CD4-positive, alpha-beta T cell treated with Interleukin-15 for 1 hour (primary cell): ENCODE data around the gene ERVH48-1.
"Not testable (repeated sequence)": the region's sequence is repeated elsewhere in the genome, so short reads cannot be mapped to it uniquely, and the experiment has no call there.

Experiments
- DNase-seq: peaks from one replicate; pipeline ENCODE4 v3.0.0-alpha.2; 2020

ERVH48-1 gene

DNA sequence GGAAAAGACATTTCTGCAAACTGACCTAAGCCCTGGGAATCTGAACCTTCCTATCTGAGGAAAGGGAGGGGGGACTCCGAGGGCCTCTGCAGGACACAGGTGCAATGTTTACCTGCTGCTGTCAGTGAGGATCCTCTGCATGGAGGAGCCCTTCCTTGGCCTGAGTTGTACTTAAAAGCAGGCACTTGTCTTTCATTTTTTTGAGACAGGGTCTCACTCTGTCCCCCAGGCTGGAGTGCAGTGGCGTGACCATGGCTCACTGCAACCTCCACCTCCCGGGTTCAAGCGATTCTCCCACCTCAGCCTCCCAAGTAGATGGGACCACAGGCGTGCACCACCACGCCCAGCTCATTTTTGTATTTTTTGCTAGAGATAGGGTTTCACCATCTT lies 13.2 kb upstream of the ERVH48-1 start:
- DNase-seq = not testable (repeated sequence)

DNA sequence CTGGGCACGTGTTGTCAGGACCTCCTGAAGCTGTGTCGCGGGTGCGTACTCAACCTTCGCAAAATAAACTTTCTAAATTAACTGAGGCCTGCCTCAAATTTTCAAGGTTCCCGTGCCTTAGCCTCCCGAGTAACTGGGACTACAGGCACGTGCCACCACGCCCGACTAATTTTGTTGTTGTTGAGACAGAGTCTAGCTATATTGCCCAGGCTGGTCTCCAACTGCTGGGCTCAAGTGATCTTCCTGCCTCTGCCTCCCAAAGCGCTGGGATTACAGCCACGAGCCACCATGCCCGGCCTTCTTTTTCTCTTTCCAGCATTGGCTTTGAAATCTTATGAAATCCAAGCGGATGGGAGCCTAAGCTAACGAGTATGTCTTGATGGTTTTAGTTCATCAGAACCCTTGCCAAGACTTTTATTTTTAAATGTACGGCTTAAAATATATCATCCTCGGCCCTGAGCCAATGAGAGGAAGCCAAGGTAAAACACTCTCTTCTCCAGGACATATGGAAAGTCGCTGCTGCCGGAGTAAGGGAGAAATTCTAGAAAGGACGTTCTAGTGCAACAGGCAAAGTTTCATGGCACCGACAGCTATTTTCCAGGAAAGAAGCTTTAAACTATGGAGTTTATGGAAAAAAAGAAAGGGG lies 12.7 kb upstream of the ERVH48-1 start:
- no peak for DNase-seq

DNA sequence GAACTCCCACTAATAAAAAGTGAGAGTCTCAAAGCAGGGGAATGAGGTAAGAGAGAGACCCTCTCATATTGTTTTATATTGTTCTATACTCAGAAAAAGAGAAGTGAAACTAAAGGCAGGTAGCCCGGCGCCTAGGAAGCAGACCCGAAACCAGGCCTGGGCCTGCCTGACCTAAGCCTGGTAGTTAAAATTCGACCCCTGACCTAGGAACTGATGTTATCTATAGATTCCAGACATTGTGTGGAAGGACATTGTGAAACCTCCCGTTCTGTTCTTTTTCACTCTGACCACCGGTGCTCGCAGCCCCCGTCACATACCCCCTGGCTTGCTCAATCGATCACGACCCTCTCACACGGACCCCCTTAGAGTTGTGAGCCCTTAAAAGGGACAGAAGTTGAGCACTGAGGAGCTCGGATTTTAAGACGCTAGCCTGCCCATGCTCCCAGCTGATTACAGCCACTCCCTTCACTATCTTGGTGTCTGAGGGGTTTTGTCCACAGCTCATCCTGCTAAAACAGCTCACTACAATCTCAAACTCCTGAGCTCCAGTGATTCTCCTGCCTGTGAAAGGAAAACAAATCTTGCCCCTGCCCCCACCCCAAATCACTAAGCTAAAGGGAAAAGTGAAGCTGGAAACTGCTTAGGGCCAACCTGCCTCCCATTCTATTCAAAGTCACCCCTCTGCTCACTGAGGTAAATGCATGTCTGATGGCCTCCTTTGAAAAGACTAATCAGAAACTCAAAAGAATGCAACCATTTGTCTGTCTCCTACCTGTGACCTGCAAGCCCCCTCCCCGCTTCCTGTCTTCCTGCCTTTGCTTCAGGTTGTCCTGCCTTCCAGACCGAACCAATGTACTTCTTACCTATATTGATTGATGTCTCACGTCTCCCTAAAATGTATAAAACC lies 11.9 kb upstream of the ERVH48-1 start:
- DNase-seq = peak; percentile 20

DNA sequence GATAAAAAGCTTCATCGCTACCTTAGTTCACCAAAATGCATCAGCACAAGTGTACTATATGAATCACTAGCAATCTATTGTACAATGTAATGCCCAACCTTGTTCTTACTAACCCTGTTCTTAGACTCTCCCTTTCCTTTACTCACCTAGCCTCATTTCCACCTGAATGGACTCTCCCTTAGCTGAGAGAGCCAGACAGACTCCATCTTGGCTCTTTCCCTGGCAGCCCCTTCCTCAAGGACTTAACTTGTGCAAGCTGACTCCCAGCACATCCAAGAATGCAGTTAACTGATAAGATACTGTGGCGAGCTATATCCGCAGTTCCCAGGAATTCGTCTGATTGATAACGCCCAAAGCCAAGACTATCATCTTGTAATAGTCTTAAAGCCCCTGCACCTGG lies 10.9 kb upstream of the ERVH48-1 start:
- not testable (repeated sequence) for DNase-seq

DNA sequence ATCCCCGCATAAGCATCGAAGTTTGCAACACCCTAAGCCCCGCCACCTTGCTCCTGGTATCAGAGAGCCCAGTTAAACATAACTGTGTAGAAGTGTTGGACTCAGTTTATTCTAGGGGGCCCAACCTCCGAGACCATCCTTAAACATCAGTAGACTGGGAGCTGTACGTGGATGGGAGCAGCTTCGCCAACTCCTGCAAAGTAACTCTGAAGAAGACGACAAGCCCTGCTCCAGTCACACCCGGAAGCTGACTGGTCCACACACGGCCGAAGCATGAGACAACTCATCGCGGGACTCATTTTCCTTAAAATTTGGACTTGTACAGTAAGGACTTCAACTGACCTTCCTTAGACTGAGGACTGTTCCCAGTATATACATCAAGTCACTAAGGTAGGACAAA lies 8.5 kb upstream of the ERVH48-1 start:
- DNase-seq = not testable (repeated sequence)

DNA sequence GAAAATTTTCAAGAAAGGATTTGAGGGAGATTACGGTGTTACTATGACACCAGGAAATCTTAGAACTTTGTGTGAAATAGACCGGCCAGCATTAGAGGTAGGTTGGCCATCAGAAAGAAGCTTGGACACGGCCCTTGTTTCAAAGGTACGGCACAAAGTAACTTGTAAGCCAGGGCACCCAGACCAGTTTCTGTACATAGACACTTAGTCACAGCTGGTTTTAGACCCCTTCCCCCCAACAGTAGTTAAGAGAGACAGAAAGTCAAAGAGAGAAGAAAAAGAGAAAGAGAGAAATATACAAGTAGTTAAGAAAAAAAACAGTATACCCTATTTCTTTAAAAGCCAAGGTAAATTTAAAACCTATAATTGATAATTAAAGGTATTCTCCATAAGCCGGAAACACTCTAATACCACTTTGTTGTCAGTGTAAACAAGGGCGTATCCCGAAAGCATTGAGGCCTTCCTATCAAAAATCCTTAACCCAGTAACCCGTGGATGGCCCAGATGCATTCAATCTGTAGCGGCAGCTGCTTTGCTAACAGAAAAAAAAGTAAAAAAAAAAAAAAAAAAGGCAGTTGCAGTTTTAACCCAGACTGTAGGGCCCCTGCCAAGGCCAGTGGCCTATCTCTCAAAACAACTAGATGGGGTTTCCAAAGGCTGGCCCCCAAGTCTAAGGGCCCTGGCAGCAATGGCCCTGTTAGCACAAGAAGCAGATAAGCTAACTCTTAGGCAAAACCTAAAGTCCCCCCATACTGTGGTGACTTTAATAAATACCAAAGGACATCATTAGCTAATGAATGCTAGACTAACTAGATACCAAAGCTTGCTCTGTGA lies 7.9 kb upstream of the ERVH48-1 start:
- DNase-seq = not testable (repeated sequence)

DNA sequence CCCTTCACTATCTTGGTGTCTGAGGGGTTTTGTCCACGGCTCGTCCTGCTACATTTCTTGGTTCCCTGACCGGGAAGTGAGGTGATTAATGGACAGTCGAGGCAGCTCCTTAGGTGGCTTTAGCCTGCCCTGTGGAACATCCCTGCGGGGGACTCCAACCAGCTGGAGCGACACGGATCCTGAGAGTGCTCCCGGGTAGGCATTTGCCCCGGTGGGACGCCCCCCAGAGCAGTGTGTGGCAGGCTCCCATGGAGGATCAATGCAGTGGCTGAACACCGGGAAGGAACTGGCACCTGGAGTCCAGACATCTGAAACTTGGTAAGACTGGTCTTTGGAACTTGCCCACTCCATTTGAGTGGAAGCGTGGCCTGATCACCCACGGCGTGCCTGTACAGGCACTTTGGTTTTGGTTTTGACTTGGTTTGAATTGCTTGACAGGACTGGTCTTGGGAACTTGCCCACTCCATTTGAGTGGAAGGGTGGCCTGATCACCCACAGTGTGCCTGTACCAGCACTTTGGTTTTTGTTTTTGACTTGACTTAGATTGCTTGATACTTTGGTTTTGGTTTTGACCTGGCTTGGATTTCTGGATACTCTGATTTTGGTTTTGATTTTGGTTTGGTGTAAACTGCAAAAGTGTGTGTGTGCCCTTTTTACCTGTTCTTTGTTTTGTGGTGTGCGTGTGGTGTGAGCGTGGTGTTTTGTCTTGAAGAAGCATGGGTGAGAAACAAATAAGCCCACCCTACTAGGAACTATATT lies 7.1 kb upstream of the ERVH48-1 start:
- DNase-seq = not testable (repeated sequence)

DNA sequence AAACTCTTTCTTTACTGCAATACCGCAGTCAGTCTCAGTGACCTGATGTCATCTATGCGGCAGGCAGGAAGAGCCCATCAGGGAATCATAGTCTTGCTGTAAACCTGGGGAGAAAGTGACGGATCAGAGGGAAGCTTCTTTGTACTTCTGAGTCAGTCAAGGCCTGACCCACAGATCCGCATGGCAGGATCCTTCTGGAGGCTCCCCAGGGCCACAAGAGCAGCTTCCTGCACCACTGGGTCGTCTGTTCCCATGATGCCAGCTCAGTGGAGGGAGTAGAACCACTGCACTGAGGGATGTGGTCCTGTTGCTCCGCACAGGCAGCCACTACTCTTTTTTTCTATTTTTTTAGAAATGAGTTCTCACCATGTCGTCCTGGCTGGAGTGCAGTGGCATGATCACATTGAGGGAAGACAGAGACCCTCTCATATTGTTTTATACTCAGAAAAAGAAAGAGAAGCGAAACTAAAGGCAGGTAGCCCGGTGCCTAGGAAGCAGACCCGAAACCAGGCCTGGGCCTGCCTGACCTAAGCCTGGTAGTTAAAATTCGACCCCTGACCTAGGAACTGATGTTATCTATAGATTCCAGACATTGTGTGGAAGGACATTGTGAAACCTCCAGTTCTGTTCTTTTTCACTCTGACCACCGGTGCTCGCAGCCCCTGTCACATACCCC lies 6.3 kb upstream of the ERVH48-1 start:
- DNase-seq = no peak

DNA sequence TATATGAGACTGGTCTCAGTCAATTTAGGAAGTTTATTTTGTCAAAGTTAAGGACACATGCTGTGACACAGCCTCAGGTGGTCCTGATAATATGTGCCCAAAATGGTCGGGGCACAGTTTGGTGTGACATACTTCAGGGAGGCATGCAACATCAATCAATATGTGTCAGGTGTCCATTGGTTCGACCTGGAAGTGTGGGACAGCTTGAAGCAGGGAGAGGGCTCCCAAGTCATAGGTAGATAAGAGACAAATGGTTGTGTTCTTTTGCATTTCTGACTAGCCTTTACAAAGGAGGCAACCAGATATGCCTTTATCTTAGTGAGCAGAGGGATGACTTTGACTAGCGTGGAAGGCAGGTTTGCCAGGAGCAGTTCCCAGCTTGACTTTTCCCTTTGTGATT lies 4.5 kb upstream of the ERVH48-1 start:
- DNase-seq = no peak

DNA sequence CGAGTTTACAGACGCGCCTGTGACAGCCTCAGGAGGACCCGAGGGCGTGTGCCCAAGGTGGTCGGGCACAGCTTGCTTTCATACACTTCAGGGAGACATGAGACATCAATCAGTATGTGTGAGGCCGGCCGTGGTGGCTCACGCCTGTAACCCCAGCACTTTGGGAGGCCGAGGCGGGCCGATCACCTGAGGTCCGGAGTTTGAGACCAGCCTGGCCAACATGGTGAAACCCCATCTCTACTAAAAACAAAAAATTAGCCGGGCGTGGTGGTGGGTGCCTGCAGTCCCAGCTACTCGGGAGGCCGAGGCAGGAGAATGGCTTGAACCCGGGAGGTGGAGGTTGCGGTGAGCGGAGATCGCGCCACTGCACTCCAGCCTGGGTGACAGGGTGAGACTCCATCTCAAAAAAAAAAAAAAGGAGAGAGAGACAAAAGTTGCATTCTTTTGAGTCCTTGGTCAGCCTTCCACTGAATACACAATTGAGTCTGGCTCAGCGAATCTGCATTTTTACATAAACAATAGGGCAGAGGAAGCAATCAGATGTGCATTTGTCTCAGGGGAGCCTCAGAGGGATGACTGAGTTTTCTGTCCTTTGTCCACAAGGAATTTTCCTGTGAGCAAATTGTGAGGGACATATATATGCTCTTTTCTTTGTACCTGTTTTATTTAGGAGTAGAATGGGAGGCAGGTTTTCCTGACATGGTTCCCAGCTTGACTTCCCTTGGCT lies 2.2 kb upstream of the ERVH48-1 start:
- DNase-seq = not testable (repeated sequence)

DNA sequence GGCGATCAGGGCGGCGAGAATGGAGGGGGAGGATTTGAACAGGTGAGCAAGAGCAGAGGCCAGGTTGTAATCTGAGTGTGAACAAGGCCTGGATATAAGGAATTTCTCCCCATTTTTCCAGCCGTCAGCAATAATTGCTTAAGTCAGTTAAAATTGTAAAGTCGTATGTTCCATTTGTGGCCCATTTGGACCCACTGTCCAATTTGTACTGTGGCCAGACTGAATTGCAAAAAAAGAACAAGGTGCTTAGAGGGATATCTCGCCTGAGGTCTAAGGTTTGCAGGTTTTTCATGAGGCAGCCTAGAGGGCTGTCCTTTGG lies 1.0 kb downstream of the ERVH48-1 start:
- no peak for DNase-seq

DNA sequence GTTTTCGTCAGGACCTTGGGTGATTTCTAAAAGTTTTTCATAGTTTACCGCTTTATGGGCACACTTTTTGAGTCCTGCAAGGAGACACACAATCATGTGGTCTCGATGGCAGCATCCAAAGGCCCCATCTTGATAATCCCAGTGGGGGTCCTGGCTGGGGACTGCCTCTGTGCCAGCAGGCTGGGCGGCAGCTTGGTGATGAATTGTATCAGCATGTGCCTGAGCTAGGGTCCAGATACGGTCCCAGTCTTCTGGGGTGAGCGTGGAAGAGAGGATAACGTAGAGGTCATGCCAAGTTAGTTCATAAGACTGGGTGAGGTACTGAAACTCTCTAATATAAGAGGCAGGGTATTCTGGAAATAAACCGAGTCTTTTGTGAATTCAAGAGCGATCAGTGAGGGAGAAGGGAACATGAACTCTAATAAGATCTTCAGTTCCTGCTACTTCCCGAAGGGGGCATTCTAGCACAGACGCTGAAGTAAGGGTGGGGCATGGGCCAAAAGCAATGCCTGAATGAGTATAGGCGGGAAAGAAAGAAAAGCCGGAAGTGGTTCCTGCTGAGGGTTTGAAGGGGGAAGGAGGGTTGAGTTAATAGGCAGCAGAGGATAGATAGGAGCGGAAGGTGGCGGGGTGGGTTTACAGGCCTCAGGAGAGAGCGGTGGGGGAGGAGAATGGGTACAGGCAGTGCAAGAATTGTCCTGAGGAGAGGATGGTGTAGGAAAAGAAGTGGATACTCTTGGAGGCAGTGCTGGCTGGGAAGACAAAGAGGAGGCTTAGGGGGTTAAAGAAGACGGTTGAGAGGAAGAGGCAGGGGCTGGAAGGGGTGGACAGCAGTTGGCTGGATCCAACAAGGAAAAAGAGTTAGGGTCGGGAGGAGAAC lies 1.6 kb downstream of the ERVH48-1 start:
- peak; percentile 68 for DNase-seq

DNA sequence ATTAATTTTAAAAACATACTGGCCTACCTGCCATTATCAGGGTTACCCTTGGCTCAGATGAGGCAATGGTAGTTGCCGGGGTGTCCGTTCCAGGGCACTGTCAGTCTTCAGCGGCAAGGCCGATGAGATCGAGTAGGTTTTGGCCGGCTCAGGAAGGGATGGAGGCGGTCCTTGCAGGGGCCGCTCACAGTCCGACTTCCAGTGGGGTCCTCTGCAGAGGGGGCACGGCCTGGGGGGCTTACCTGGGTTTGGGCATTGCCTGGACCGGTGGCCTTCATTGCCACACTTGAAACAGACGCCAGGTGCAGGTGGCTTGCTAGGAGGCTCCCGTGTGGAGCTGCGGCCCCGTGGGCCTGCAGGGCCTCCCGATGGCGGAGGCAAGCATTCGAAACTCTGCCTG lies 2.5 kb downstream of the ERVH48-1 start:
- no peak for DNase-seq

DNA sequence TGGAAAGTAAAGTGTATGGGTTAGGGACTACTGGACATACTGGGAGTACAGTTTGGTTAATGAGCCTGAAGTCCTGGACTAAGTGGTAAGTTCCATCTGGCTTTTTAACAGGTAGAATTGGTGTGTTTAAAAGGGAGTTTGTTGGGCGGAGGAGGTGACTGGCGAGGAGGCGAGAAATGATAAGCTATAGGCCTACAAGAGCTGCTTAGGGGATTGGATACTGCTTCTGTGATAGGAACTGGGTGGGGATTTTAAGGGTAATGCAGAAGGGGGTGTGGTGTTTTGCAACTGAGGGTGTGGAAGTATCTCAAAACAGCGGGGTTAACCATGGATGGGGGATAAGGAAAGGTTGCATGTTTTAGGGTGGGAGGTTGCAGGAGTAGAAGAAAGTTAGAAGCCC lies 3.5 kb downstream of the ERVH48-1 start:
- DNase-seq = no peak

DNA sequence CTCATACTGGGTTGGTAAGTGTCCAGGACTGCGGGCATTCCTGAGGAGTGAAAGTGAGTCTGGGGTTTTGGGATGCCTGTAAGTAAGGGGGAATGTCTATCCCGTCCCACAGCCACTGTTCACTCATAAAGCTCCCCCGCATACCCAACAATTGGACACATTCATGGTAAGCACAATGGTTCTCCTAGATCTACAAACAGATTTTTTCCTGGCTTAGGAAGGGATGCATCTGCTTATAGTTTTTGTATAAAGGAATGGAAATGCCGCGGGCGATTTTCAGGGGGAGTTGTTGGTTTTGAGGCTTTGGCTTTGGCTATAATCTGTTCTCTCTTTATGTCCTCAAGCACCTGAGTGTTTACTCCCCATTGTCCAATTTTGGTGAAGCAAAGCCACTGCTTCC lies 7.1 kb downstream of the ERVH48-1 start:
- no peak for DNase-seq

DNA sequence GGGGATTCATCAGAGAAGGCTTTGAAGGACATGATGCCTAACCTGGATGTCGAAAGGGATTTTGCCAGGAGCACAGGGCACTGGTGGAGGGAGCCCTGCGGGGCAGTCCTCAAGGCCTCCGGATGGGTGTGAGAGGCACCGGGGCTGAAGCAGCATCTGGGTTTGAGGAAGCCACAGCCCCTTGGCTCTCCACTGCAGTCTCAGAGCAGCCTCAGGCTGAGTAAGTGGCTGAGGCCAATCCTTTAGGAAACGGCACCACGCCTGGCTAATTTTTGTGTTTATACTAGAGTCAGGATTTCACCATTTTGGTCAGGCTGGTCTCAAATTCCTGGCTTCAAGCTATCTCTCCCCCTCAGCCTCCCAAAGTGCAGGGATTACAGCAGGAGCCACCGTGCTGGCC lies 12.0 kb downstream of the ERVH48-1 start:
- DNase-seq = no peak

DNA sequence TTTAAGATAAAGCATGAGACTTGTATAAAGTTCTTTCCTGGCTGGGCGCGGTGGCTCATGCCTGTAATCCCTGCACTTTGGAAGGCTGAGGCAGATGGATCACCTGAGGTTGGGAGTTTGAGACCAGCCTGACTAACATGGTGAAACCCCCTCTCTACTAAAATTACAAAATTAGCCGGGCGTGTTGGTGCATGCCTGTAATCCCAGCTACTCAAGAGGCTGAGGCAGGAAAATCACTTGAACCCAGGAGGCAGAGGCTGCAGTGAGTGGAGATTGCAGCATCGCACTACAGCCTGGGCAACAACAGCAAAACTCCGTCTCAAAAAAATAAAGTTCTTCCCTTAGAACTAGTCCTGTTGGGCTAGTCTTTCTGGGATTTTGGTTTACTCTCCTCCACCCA lies 13.5 kb downstream of the ERVH48-1 start:
- DNase-seq = not testable (repeated sequence)

DNA sequence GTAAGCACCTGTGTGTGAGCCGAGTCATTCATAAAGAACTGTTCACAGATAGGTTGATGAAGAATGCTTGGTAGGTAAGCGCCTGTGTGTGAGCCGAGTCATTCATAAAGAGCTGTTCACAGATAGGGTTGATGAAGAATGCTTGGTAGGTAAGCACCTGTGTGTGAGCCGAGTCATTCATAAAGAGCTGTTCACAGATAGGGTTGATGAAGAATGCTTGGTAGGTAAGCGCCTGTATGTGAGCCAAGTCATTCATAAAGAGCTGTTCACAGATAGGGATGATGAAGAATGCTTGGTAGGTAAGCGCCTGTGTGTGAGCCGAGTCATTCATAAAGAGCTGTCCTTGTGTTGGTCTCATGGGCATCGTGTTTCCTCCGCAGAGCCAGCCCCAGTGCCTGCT lies 16.9 kb downstream of the ERVH48-1 start:
- DNase-seq = not testable (repeated sequence)

DNA sequence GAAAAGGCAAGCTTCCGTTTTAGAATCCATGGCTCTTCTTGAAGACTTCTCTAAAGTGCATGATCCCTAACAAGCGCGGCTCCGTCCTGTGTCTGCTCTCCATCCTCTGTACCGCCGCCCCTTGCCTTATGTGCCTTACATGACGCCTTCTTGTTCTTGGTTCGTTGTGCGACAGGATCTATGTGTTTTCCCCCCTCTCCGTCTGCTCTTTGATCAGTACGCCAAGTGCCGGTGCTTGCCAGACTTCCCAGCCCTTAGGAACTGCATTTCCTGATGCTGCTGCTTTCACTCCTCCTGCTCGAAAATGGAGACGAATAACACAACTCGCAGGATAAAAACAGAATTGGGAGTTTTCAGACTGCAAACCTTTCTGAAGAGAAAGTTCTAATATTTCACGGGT lies 19.2 kb downstream of the ERVH48-1 start:
- no peak for DNase-seq

DNA sequence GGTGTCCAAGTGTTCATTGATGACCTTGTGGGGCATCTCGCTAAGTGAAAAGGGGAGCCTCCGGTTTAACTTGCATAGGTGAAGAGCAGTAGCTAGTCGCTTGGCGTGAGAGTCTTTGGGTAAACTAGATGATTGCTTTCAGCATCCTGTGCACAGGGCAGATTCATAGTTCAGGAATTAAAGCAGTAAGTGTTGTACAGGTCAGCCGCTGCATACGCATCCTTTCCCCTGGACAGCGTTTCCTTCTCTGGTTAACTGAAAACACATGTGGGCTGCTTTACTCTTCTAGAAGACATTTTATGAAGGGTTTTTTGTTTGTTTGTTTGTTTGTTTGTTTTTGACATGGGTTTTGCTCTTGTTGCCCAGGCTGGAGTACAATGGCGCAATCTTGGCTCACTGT lies 20.2 kb downstream of the ERVH48-1 start:
- no peak for DNase-seq

DNA sequence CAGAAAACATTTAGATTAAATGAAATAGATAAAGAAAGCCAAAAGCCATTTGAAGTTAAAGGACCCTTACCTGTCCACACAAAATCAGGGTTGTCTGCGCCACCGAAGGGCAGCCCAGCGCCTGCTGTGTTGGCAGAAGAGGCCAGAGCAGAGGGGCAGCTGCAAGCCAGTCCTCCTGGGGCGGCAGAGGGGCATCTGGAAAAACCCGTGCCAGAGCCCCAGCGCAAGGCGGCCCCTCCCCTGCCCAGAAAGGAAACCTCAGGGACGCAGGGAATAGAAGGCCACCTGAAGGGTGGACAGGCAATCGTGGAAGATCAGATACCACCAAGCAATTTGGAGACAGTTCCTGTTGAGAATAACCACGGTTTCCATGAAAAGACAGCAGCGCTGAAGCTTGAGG lies 21.6 kb downstream of the ERVH48-1 start:
- no peak for DNase-seq
